Urothelium cell line (cell line): ENCODE data around the gene SLC25A20.
"Not testable (repeated sequence)": the region's sequence is repeated elsewhere in the genome, so short reads cannot be mapped to it uniquely, and the experiment has no call there.

Source experiments
- DNase-seq: peaks from one replicate; pipeline ENCODE4 v3.0.0; 2011; ENCODE audit warnings: low spot score, mixed read lengths
- FAIRE-seq: peaks from 2 replicates; lab custom pipeline; 2011; peaks lifted over from hg19 to GRCh38; lab: Jason Lieb, UNC

Gene SLC25A20

DNA sequence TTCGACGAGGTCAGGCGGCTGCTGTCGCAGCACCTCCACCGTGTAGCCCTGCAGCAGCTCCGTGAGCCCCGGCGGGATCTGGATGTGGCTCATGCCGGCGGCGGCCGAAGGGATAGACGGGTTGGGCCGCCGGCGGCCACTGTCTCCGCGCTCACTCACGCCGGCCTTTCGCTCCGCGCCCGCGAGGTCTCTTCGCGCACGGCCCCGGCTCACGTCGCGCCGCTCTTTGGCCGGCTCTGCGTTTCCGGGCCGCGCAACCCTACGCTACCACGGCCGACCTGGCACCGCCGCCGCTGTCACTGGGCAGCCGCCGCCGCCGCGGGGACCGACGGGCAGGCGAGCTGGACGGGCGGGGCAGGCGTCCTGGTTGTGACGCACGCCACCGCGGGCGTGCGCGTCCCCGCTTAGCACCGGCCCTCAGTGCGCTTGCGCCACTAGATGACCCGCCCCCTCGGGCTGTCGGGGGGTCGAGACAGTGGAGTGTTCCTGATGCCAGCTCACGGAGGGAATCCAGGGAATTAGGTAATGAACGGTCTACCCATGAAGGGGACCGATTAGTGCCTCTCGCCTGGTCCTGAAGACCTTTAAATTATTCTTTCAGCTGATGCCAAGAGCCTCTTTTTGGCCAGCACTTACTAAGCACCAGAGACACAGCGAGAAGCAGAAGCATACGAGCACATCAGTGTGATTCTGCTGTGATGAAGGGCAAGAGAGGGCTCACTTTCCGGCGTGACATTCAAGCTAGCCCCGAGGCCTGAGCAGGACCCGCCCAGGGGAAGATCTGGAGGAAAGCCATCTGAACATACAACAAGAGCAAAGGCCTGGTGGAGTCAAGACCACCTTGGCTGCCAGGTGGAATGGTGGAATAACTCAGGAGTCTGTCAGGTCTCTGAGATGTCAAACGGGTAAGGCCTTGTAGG is 50.9 kb downstream of the SLC25A20 start, which contains the start of gene PRKAR2A:
Gene PRKAR2A (minus strand): TSS at position 371 of the 920 bp plus-strand sequence. CDS start 278 bp downstream, at position 93.
- DNase-seq (peak; percentile 98), FAIRE-seq (peak; percentile 100)

DNA sequence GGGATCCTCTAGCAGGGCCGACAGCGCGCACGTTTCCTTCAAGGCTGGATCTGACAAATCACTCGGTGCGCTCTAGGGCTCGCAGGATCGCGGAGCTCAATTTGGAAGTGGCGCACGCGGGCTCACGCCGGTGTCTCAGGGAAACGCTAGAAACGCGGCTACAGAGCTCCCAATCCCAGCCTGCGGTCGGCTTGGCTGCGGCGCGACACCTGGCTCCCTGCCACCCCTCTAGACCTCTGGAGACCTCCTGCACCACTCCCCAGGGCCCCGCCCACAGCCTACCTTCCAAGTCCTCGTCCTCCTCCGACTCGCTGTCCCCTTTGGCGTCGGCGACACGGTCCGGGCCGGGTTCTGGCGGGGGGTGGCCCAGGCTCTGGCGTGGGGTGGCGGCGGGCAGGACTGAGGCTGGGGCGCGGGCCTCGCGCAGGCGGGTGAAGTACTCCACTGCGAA is 51.6 kb downstream of the SLC25A20 start:
- peak; percentile 72 for DNase-seq

DNA sequence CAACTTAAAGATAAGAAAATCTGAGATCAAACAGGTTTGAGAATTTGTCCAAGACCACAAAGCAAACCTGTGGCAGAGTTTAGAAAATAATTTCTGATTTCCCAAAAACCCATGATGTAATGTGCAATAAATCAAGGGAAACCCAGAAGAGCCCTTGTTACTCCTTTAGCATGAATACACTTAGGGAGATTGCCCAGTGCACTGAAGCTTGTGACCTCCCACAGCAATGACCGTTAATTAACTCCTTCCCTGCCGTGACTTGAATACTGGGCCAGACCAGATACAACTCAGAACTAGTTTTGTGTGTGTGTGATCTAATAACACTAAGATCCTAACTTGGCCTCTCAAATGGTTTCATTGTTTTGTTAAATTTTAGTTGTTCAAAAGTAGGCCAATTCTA is 53.5 kb downstream of the SLC25A20 start:
- FAIRE-seq = no peak

More for the DNA sequence above, 51.6 kb downstream of the SLC25A20 start:
- peak; percentile 23 for FAIRE-seq

DNA sequence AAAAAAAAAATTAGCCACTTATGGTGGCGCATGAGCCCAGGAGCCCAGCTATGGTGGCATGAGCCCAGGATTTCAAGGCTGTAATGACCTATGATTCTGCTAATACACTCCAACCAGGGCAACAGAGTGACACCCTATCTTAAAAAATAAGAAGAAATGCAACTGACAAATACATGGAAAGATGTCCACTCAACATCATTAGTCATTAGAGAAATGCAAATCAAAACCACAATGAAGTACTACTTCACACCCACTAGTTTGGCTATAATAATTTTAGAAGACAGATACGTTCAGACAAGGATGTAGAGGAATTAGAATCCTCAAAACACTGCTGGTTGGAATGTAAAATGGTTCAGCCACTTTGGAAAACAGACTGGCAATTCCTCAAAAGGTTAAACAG is 61.5 kb downstream of the SLC25A20 start:
- DNase-seq (no peak), FAIRE-seq (no peak)

More for the DNA sequence above, 53.5 kb downstream of the SLC25A20 start:
- DNase-seq = no peak

DNA sequence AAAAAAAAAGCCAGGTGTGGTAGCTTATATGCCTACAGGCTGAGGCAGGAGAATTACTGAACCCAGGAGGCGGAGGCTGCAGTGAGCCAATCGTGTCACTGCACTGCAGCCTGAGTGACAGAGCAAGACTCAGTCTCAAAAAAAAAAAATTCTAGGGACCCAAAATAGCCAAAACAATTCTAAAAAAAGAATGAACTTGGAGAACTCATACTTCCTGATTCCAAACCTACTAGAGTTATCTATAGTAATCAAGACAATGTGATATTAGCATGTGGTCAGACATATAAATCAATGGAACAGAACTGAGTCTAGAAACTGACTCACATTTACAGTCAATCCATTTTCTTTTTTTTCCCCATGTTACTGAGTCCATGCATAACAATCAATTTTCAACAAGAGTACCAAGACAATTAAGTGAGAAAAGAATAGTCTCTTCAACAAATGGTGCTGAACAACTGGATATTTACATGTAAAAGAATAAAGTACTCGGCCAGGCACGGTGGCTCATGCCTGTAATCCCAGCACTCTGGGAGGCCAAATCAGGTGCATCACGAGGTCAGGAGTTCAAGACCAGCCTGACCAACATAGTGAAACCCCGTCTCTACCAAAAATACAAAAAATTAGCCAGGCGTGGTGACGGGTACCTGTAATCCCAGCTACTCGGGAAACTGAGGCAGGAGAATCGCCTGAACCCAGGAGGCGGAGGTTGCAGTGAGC is 62.9 kb downstream of the SLC25A20 start:
- no peak for DNase-seq
- FAIRE-seq = no peak

DNA sequence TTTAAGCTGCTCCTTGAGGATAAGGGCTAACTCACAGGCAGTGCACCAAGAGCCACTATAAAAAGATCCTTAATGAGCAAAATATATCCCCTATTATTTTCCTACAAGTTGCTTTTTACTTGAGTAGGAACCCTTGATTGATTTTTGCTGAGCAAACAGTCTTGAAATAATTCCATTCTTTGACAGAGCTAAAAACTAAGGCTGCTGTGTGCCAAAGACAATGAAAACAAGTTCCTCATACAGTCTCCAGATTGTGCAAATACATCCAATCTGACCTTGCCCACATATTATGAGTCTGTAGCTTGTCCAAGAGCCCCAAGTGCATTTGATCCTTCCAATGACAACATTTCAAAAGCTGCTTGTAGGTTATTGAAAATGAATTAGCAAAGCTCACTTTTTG is 66.0 kb downstream of the SLC25A20 start:
- FAIRE-seq = no peak
- no peak for DNase-seq

DNA sequence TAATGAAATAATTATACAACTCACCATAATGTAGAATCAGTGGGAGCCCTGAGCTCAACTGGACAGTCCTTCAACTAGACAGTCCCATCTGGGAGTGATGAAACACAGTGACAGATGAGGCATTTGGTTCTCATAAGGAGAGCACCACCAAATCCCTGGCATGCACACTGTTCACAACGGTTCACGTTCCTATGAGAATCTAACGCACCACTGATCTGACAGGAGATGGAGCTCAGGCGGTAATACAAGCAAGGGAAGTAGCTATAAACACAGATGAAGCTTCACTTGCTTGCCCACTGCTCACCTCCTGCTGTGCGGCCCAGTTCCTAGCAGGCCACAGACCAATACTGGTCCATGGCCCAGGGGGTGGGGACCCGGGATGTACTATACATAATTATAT is 68.0 kb downstream of the SLC25A20 start:
- DNase-seq (no peak), FAIRE-seq (peak; percentile 66)

DNA sequence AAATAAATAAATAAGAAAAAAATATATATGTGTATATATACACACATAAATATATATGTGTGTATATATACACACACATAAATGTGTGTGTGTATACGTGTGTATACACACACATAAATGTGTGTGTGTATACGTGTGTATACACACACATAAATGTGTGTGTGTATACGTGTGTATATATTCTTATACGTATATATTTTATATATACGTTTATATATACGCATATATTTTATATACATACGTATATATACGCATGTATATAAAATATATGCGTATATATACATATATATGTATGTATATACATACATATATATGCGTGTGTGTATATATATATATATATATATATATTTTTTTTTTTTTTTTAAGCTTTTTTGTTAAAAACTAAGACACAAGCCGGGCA is 69.2 kb downstream of the SLC25A20 start:
- FAIRE-seq, DNase-seq: not testable (repeated sequence)

DNA sequence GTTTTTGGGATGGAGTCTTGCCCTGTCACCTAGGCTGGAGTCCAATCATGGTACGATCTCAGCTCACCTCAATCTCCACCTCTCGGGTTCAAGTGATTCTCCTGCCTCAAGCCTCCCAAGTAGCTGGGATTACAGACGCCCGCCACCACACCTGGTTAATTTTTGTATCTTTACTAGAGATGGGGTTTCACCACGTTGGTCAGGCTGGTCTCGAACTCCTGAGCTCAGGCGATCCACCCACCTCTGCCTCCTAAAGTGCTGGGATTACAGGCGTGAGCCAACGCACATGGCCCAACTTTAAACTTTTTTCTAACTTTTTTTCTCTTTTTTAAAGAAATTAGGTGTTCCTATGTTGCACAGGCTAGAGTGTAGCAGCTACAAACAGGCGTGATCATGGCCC is 70.8 kb downstream of the SLC25A20 start:
- not testable (repeated sequence) for FAIRE-seq, DNase-seq

DNA sequence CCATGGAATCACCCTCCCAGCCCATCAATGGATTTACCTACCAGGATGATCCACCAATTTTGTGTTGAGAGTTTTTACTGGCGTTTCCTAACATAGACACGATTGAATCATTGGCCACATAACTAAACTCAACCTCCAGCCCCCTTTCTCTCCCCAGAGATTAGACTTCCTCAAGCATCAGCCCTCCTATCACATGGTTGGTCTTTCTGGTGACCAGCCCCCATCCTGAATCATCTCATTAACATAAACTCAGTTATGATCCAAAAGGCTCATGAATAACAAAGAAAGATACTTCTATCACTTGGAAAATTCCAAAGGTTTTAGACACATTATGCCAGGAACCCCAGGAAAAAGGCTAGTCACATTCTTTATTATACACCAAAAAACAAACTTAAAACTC is 72.2 kb downstream of the SLC25A20 start:
- DNase-seq (no peak), FAIRE-seq (no peak)

DNA sequence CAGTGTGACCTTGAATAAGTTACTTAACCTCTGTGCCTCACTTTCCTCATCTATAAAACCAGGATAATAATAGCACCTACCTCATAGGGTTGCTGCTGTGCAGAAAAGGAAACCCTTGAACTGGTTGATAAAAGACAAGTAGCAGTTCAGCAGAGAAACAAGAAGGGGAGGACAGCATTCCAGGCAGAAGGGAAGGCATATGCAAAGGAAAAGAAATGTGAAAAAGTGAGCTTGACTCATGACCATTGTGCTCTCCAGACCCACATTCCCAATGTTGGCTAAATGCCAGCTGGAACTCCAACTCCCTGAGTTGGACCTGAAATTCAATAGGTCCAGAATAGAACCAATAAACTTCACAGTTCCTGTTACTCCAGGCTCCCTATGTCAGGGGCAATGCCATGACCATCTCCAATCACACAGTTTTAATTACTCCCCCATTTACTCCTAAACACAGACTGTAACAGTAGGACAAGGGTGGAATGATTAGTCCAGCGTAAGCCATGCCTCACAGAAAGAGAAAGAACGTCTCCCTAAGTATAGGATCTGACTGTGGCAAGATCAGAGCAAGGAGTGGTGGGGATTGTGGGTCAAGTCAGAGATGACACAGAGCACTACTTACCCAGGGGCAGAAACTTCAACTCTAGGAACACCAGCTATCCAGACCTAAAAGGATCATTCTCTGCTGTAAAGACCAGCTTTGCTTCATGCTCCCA is 77.9 kb downstream of the SLC25A20 start:
- FAIRE-seq = no peak
- no peak for DNase-seq

DNA sequence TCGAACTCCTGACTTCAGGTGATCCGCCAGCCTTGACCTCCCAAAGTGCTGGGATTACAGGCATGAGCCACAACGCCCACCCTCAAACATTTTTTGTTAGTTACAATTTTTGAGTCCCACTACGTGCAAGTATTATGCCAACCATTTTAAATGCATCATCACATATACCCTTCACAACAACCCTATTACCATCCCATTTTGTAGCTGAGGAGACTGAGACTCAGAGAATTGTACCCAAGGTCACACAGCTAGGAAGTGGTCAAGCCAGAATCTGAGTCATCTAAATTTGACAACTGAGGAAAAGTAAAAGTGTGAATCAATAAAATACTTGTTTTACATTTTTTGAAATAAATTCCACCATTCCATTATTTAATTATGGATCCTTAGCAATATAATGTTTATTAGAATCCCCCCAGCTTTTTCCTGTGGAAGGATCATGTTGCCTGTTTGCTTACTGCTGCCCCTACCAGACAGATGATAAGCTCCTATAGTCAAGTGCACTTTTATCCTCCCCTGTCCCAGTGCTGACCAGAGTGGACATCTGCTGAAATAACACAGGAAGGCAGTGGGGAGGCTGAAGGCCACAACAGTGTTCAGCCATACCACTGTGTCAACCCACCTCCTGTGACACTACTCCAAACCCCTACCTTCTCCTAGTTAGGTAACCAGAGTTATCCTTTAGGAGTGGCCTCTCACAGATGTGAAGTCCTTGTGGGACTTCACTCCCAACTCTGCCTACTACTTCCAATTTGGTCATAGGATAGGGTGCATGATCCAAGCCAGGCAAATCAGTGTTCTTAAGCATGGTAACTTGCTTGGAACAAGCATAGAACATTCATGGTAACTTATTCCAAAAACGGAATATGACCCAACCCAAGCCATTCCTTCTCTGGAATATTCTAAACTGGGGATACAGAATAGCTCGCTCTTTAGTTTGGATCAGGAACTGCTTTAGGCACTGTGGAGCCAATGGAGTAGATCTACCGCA is 79.2 kb downstream of the SLC25A20 start:
- FAIRE-seq (no peak), DNase-seq (no peak)

DNA sequence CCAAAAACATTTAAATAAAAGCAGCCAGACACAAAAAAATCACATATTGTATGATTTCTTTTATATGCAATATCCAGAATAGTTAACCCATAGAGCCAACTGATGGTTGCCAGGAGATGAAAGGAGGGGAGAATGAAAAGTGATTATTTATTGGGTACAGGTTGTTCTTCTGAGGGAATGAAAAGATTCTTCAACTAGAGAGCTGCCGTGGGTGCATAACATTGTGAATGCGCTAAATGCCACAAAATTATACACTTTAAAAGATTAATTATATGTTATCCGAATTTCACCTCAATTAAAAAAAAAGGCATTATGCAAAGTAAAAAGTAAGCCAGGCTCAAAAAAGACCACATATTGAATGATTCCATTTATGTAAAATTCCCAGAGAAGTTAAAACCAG is 87.2 kb downstream of the SLC25A20 start:
- FAIRE-seq = no peak
- no peak for DNase-seq
